HepG2 (cell line): ENCODE results near the gene SENP7. TPM values are rescaled to one million over a fixed set of nuclear protein-coding genes. Genes with fewer than 3 reads are reported as not detected.

Experiments
- ATAC-seq: fragments of 200-7000 bp; cut with Tn5 transposase; 3 replicates; pipeline ENCODE4 v1.9.1; 2020; ENCODE audit warnings: mild to moderate bottlenecking, moderate library complexity
- BruUV-seq: library from RNA; stranded (reverse); fragments of 400-500 nt; replicated peaks from 2 replicates; lab custom pipeline; 2021; lab: Mats Ljungman, UMichigan
- CTCF ChIA-PET: fragments of 300-600 bp; formaldehyde crosslinking; extraction: SDS; loops from one replicate; lab custom pipeline; 2021; ENCODE audit warnings: low total read pairs, inconsistent platforms, low intra/inter-chr PET ratio; lab: Yijun Ruan, JAX
- POLR2A ChIA-PET: fragments of 350-600 bp; sonication (Branson Sonifier 250); formaldehyde crosslinking; loops from one replicate; lab custom pipeline; 2020; ENCODE audit warnings: antibody characterized with exemption, inconsistent platforms; lab: Yijun Ruan, JAX
- DNase-seq: peaks from one replicate; pipeline ENCODE4 v3.0.0-alpha.2; 2015; ENCODE audit warnings: low spot score
- FAIRE-seq: peaks from 3 replicates; lab custom pipeline; 2011; peaks lifted over from hg19 to GRCh38; lab: Jason Lieb, UNC
- H2AFZ ChIP-seq: one replicate; pipeline ENCODE4 v1.6.1; 2011; ENCODE audit warnings: low read length, inconsistent platforms
- H3K27ac ChIP-seq: fragments of 300-600 bp; 3 replicates; pipeline ENCODE4 v1.8.0; 2011; ENCODE audit warnings: mixed run types, mild to moderate bottlenecking, mixed read lengths, low read length, inconsistent platforms; ENCODE audit not compliant: insufficient read depth; ENCODE audit errors: extremely low read length
- H3K27me3 ChIP-seq, 2 experiments: fragments of 200-600 bp in 1 of 2; 2 replicates in 1 of 2; 3 replicates in 1 of 2; pipeline versions ENCODE4 v1.6.0 to v1.8.0; 2011; ENCODE audit warnings: low read length in 2 of 2, mild to moderate bottlenecking in 2 of 2, moderate library complexity in 2 of 2, inconsistent platforms in 1 of 2; ENCODE audit not compliant: insufficient read depth in 2 of 2, control insufficient read depth in 1 of 2
- H3K36me3 ChIP-seq, 2 experiments: fragments of 200-600 bp in 1 of 2; replicated peaks in 1 of 2; 2 replicates in 1 of 2; 3 replicates in 1 of 2; pipeline versions ENCODE4 v1.5.1 to v1.8.0; 2011; ENCODE audit warnings: low read length in 2 of 2, inconsistent platforms in 1 of 2; ENCODE audit not compliant: insufficient read depth in 2 of 2, control insufficient read depth in 1 of 2
- H3K4me1 ChIP-seq: 2 replicates; pipeline ENCODE4 v1.5.1; 2012; ENCODE audit warnings: low read length, inconsistent platforms; ENCODE audit not compliant: insufficient read depth
- H3K4me2 ChIP-seq: 2 replicates; pipeline ENCODE4 v1.6.0; 2011; ENCODE audit warnings: low read depth, low read length, inconsistent platforms
- H3K4me3 ChIP-seq, 3 experiments: fragments of 200-600 bp in 1 of 3; sonication (generic), shearing (Covaris generic) in 1 of 3; replicated peaks in 1 of 3; 2 replicates each; pipeline ENCODE4 v1.5.1; 2011 to 2016; ENCODE audit warnings: low read length in 3 of 3, inconsistent platforms in 2 of 3, low read depth in 2 of 3, mild to moderate bottlenecking in 2 of 3, control low read depth in 1 of 3, mixed read lengths in 1 of 3; ENCODE audit not compliant: insufficient read depth in 1 of 3
- H3K79me2 ChIP-seq: one replicate; pipeline ENCODE4 v1.6.1; 2011; ENCODE audit warnings: low read length, inconsistent platforms; ENCODE audit not compliant: insufficient read depth
- H3K9ac ChIP-seq: 2 replicates; pipeline ENCODE4 v1.6.0; 2011; ENCODE audit warnings: mild to moderate bottlenecking, low read depth, low read length, inconsistent platforms; ENCODE audit not compliant: insufficient read depth
- H3K9me3 ChIP-seq: 2 replicates; pipeline ENCODE4 v1.5.1; 2012; ENCODE audit warnings: mild to moderate bottlenecking, low read length
- H4K20me1 ChIP-seq: 2 replicates; pipeline ENCODE4 v1.6.0; 2011; ENCODE audit warnings: inconsistent platforms, mild to moderate bottlenecking, low read length, moderate library complexity; ENCODE audit not compliant: insufficient read depth
- ARNT ChIP-seq: fragments of 450-650 bp; IDR thresholded peaks from 2 replicates; pipeline ENCODE4 v1.6.1; 2017
- ATF4 ChIP-seq, 2 experiments: fragments of 450-650 bp in 1 of 2; sonication (generic) in 1 of 2; formaldehyde crosslinking; IDR thresholded peaks; 2 replicates each; pipeline versions ENCODE4 v1.5.0 to v1.8.0; 2020 to 2022; ENCODE audit warnings: mild to moderate bottlenecking in 1 of 2, missing genetic modification reagents in 1 of 2
- GZF1 ChIP-seq: sonication (generic); formaldehyde crosslinking; IDR thresholded peaks from 2 replicates; pipeline ENCODE4 v1.5.1; 2020; ENCODE audit warnings: mild to moderate bottlenecking, missing genetic modification reagents
- HOXA9 ChIP-seq: sonication (generic); formaldehyde crosslinking; IDR thresholded peaks from 2 replicates; pipeline ENCODE4 v1.8.1; 2022; ENCODE audit warnings: missing genetic modification reagents, mild to moderate bottlenecking, moderate library complexity, borderline replicate concordance
- IRF2 ChIP-seq: IDR thresholded peaks from 2 replicates; pipeline ENCODE4 v1.6.1; 2018; ENCODE audit warnings: missing genetic modification reagents, missing compliant biosample characterization
- ONECUT2 ChIP-seq: sonication (generic); formaldehyde crosslinking; IDR thresholded peaks from 2 replicates; pipeline ENCODE4 v1.4.0; 2020; ENCODE audit warnings: missing genetic modification reagents
- PHF21A ChIP-seq: sonication (generic); formaldehyde crosslinking; IDR thresholded peaks from 2 replicates; pipeline ENCODE4 v1.5.0; 2020; ENCODE audit warnings: mild to moderate bottlenecking, missing genetic modification reagents
- PTBP1 ChIP-seq: fragments of 200-400 bp; formaldehyde crosslinking; IDR thresholded peaks from 2 replicates; pipeline ENCODE4 v1.6.1; 2018; ENCODE audit warnings: low read length, low read depth; ENCODE audit not compliant: poor library complexity, severe bottlenecking
- YEATS4 ChIP-seq: sonication (generic); formaldehyde crosslinking; IDR thresholded peaks from 2 replicates; pipeline ENCODE4 v1.4.0; 2020; ENCODE audit warnings: missing genetic modification reagents, borderline replicate concordance
- ZNF562 ChIP-seq: sonication (generic); formaldehyde crosslinking; IDR thresholded peaks from 2 replicates; pipeline ENCODE4 v1.8.0; 2022; ENCODE audit warnings: missing genetic modification reagents, borderline replicate concordance
- ZNF720 ChIP-seq: sonication (generic); formaldehyde crosslinking; IDR thresholded peaks from 2 replicates; pipeline ENCODE4 v1.4.0; 2020; ENCODE audit warnings: missing genetic modification reagents
- ZNF780A ChIP-seq: sonication (generic); formaldehyde crosslinking; IDR thresholded peaks from 2 replicates; pipeline ENCODE4 v1.8.0; 2022; ENCODE audit warnings: mild to moderate bottlenecking, missing genetic modification reagents, moderate library complexity
- WGBS: methylation state at CpG from one replicate; pipeline ENCODE4 v1.1.6; 2017; ENCODE audit warnings: low lambda C conversion rate; 5-methylcytosine and 5-hydroxymethylcytosine counted together
- in situ Hi-C: cut with HindIII; loops from 2 replicates; pipeline ENCODE4 v1.10.0; 2017; ENCODE audit warnings: low pct_unique_long_range_greater_than_20kb; ENCODE audit not compliant: extremely low pct_ligation_motif_present
- intact Hi-C: fragments of 100-400 bp; cut with micrococcal nuclease; formaldehyde crosslinking; loops from one replicate; pipeline ENCODE4 v1.10.0; 2022; ENCODE audit not compliant: unreplicated experiment
- polyA plus RNA-seq, 8 experiments: library from polyadenylated mRNA; depleted of rRNA in 3 of 8; stranded (reverse) in 7 of 8; unstranded in 1 of 8; fragments of >200 nt; fragmentation: Illumina TruSeq in 4 of 8; extraction: Trizol in 4 of 8; gene quantifications; 2 replicates each; pipeline versions ENCODE4 v1.2.1 to v1.2.3, GENCODE V29; 2011 to 2016; ENCODE audit warnings: low read depth in 4 of 8, missing spikeins in 1 of 8, mixed read lengths in 1 of 8; ENCODE audit not compliant: insufficient read depth in 1 of 8
- total RNA-seq, 5 experiments: library from RNA; depleted of rRNA; stranded (reverse); fragments of >200 nt; fragmentation: Illumina TruSeq; extraction: Trizol; gene quantifications; 2 replicates each; pipeline ENCODE4 v1.2.3, GENCODE V29; 2016; ENCODE audit warnings: low read depth in 1 of 5
- TF ChIP-seq, protein P1 (sequence below): sonication (generic); formaldehyde crosslinking; IDR thresholded peaks from 2 replicates; pipeline ENCODE4 v1.8.1; 2023; ENCODE audit warnings: mild to moderate bottlenecking, missing genetic modification reagents, borderline replicate concordance
- TF ChIP-seq, protein P2 (sequence below): sonication (generic); formaldehyde crosslinking; IDR thresholded peaks from 2 replicates; pipeline ENCODE4 v1.8.0; 2022; ENCODE audit warnings: missing genetic modification reagents, mild to moderate bottlenecking, inconsistent platforms, borderline replicate concordance
- TF ChIP-seq, protein P3 (sequence below): sonication (generic); formaldehyde crosslinking; IDR thresholded peaks from 2 replicates; pipeline ENCODE4 v1.5.0; 2020; ENCODE audit warnings: mild to moderate bottlenecking, missing genetic modification reagents, borderline replicate concordance

The SENP7 gene
- total and polyA plus RNA-seq, 2 of the 13 experiments (the other 11 are each of a cell fraction or from before 2014, with no cell fraction given), result 9.1 to 10.3 TPM

- no peaks in the 10 kb centered on the region for H3K36me3 ChIP-seq
- in situ Hi-C loops, result loop anchor here (10.0 kb wide), 1 partner anchor 313 kb away; no protein-coding TSS in a partner anchor
- FAIRE-seq (no peak), DNase-seq (no peak)
- H4K20me1 ChIP-seq, result no peaks in the 10 kb centered on the region
- CTCF ChIA-PET, result no interaction called here
- H2AFZ ChIP-seq, result no peak overlapping the region
- H3K9me3 ChIP-seq, result peaks cover 10% of the 10 kb centered on the region; the same call in 1 of the 2 replicates
- no peak overlapping the region for H3K4me2 ChIP-seq
- TF ChIP-seq ARNT (no peak), ZNF720 (CRISPR knock-in tag) (no peak), ZNF562 (no peak), HOXA9 (CRISPR knock-in tag) (no peak), ONECUT2 (no peak), ZNF780A (CRISPR knock-in tag) (no peak)
- TF ChIP-seq, all 625 proteins: peak for 0
- H3K4me1 ChIP-seq, result no peaks in the 10 kb centered on the region
- no peaks in the 10 kb centered on the region for H3K79me2 ChIP-seq
- POLR2A ChIA-PET, result no interaction called here
- BruUV-seq, result no TSS peak
- no peaks in the 10 kb centered on the region; a peak in 1 of 5 replicates for H3K27me3 ChIP-seq
- H3K4me3 ChIP-seq, result no peak overlapping the region
- 60% methylated on average over 1 of the region's 5 CpGs for WGBS
- H3K9ac ChIP-seq, result no peak overlapping the region
- intact Hi-C loops, result loop anchor here (10.0 kb wide), 1 partner anchor 187 kb away; the partner anchor contains the start of gene PCNP
- H3K27ac ChIP-seq, result no peak overlapping the region
- no peak for ATAC-seq
These were observed 125.7 kb downstream of the SENP7 start for GRCh38 chr3:101387351-101387750.

GRCh38 chr3:101384426-101384825, 128.6 kb downstream of the SENP7 start:
- FAIRE-seq, result no peak
- TF ChIP-seq IRF2 (no peak), GZF1 (no peak), YEATS4 (CRISPR knock-in tag) (no peak), ATF4 (CRISPR knock-in tag; IDR thresholded peaks at IDR 0.05) (no peak), PTBP1 (no peak), PHF21A (CRISPR knock-in tag) (no peak)
- TF ChIP-seq, protein P1, sequence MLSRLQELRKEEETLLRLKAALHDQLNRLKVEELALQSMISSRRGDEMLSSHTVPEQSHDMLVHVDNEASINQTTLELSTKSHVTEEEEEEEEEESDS, result no peak
- TF ChIP-seq, protein P2, sequence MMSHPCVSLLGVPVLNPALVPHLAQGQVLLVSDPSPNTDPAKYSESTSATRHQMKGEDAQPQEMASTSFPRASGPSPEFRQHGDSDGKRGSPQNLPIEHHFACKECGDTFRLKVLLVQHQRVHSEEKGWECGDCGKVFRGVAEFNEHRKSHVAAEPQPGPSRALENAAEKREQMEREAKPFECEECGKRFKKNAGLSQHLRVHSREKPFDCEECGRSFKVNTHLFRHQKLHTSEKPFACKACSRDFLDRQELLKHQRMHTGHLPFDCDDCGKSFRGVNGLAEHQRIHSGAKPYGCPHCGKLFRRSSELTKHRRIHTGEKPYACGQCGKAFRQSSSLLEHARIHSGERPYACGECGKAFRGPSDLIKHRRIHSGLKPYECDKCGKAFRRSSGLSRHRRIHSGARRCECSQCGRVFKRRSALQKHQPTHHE (CRISPR knock-in tag), result no peak
- TF ChIP-seq, protein P3, sequence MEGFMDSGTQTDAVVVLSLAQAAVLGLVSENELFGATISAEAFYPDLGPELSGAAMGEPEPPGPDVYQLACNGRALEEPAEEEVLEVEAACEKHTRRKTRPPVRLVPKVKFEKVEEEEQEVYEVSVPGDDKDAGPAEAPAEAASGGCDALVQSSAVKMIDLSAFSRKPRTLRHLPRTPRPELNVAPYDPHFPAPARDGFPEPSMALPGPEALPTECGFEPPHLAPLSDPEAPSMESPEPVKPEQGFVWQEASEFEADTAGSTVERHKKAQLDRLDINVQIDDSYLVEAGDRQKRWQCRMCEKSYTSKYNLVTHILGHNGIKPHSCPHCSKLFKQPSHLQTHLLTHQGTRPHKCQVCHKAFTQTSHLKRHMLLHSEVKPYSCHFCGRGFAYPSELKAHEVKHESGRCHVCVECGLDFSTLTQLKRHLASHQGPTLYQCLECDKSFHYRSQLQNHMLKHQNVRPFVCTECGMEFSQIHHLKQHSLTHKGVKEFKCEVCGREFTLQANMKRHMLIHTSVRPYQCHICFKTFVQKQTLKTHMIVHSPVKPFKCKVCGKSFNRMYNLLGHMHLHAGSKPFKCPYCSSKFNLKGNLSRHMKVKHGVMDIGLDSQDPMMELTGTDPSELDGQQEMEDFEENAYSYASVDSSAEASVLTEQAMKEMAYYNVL (CRISPR knock-in tag), result no peak

More at GRCh38 chr3:101384426-101384825, 128.6 kb downstream of the SENP7 start:
- 96% methylated on average over 5 of the region's 10 CpGs for WGBS
- DNase-seq (no peak), ATAC-seq (no peak)
- Histone ChIP-seq H2AFZ (no peak overlapping the region), H3K36me3 (no peaks in the 10 kb centered on the region), H3K9ac (no peak overlapping the region), H3K27ac (no peak overlapping the region), H4K20me1 (no peaks in the 10 kb centered on the region), H3K9me3 (peaks cover 8% of the 10 kb centered on the region; the same call in 1 of the 2 replicates), H3K4me3 (no peak overlapping the region), H3K79me2 (no peaks in the 10 kb centered on the region), H3K4me1 (no peaks in the 10 kb centered on the region), H3K4me2 (no peak overlapping the region), H3K27me3 (no peaks in the 10 kb centered on the region; a peak in 1 of 5 replicates)
- in situ Hi-C loops (loop anchor here (10.0 kb wide), 1 partner anchor 310 kb away; no protein-coding TSS in a partner anchor), intact Hi-C loops (loop anchor here (5.0 to 10.0 kb wide), 3 partner anchors 172 to 492 kb away; partner anchors contain the start of gene PCNP)
- ChIA-PET CTCF (no interaction called here), POLR2A (no interaction called here)
- BruUV-seq, result no TSS peak
